OCI-LY3 (cell line): ENCODE results near the gene BLOC1S4.

ENCODE experiments used
- H2AFZ ChIP-seq: fragments of 200-600, 300-600 bp; shearing (Covaris generic); 2 replicates; pipeline ENCODE4 v1.6.0; 2014; ENCODE audit warnings: antibody characterized with exemption, low read depth, low read length
- H3K27ac ChIP-seq: fragments of 200-600, 300-600 bp; sonication (generic); 2 replicates; pipeline ENCODE4 v1.5.1; 2014; ENCODE audit warnings: mild to moderate bottlenecking, low read length, moderate library complexity, mixed read lengths
- H3K27me3 ChIP-seq: fragments of 200-600, 300-600 bp; sonication (generic); 2 replicates; pipeline ENCODE4 v1.6.1; 2014; ENCODE audit warnings: low read depth, low read length, mixed read lengths
- H3K36me3 ChIP-seq: fragments of 200-600, 300-600 bp; sonication (generic); replicated peaks from 2 replicates; pipeline ENCODE3; 2014; ENCODE audit warnings: low read depth, low read length, mixed read lengths
- H3K4me1 ChIP-seq: fragments of 300-600, 200-600 bp; sonication (generic); 2 replicates; pipeline ENCODE4 v1.6.1; 2014; ENCODE audit warnings: low read length, mixed read lengths
- H3K4me2 ChIP-seq: fragments of 200-600, 300-600 bp; sonication (generic); 2 replicates; pipeline ENCODE4 v1.6.1; 2014; ENCODE audit warnings: low read length, mixed read lengths
- H3K4me3 ChIP-seq: fragments of 300-600, 200-600 bp; sonication (generic); 2 replicates; pipeline ENCODE4 v1.5.1; 2014; ENCODE audit warnings: antibody characterized with exemption, mild to moderate bottlenecking, low read length, moderate library complexity
- H3K79me2 ChIP-seq: fragments of 300-600, 200-600 bp; shearing (Covaris generic); 2 replicates; pipeline ENCODE4 v1.6.1; 2014; ENCODE audit warnings: mild to moderate bottlenecking, low read length, mixed read lengths
- H3K9ac ChIP-seq: fragments of 300-600, 200-600 bp; shearing (Covaris generic); 2 replicates; pipeline ENCODE4 v1.6.0; 2014; ENCODE audit warnings: mild to moderate bottlenecking, low read length, moderate library complexity
- H3K9me3 ChIP-seq: fragments of 200-600, 300-600 bp; shearing (Covaris generic); 2 replicates; pipeline ENCODE4 v1.6.1; 2014; ENCODE audit warnings: low read length, mixed read lengths; ENCODE audit not compliant: insufficient read depth
- H4K20me1 ChIP-seq: fragments of 200-600, 300-600 bp; sonication (generic); 2 replicates; pipeline ENCODE4 v1.6.1; 2016; ENCODE audit warnings: low read length, mixed read lengths; ENCODE audit not compliant: insufficient read depth
- EZH2phosphoT487 ChIP-seq: fragments of 200-600 bp; shearing (Covaris generic); IDR thresholded peaks from 2 replicates; pipeline ENCODE4 v1.6.1; 2018; ENCODE audit warnings: antibody characterized with exemption, mixed run types, low read depth
- TF ChIP-seq, protein P1 (sequence below): fragments of 200-600, 300-600 bp; sonication (generic); IDR thresholded peaks from 2 replicates; pipeline ENCODE4 v1.5.1; 2014; ENCODE audit warnings: antibody characterized with exemption, low read length, low read depth

The BLOC1S4 gene

DNA sequence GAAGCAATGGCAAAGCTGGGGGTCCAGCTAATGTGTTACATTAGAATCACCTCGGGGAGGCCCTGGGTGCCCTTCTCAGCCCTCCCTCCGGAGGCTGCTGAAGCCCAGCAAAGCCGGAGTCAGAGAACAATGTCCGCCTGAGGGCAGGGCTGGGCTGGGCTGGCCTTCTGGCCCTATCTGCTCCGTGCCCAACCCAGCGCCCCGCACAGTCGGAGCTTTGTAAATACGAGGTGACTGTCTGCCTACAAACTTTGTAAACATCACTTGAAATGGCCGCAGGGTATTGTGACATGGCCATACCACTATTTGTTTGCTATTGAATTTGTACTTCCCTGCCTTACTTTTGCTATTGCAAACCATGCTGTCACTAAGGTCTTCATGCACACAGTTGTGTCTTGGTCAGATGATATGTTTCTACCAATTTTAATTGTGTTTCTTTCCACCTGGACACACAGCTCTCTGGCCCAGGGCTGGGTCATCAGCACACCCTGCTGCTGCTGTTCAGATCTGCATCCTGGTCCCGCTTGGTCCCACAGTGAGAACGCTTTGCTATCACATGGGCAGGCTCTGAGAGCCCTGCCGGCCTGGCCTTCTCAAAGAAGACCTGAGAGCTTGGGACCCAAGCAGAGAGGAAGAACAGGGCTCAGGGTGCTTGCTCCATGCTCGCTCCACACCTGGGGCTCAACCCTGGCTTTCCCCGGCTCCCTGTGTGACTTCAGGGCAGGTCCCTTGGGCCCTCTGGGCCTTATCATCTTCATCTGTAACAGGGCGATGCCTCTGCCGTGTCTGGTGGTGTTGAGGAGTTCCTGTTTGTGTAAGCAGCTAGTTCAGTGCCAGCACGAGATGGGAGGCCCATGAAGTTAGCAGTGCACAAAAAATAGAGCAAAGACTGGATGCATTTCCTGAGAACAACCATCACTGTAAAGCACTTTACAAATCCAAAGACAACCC, 20.0 kb upstream of the BLOC1S4 start:
- Histone ChIP-seq H3K27me3 (no peaks in the 10 kb centered on the region), H3K79me2 (no peaks in the 10 kb centered on the region), H4K20me1 (no peaks in the 10 kb centered on the region), H3K27ac (no peak overlapping the region), H2AFZ (no peak overlapping the region), H3K9me3 (no peaks in the 10 kb centered on the region), H3K9ac (no peak overlapping the region), H3K4me3 (no peak overlapping the region), H3K36me3 (no peaks in the 10 kb centered on the region), H3K4me2 (no peak overlapping the region), H3K4me1 (no peaks in the 10 kb centered on the region)
- TF ChIP-seq EZH2phosphoT487 = no peak
- TF ChIP-seq, protein P1, sequence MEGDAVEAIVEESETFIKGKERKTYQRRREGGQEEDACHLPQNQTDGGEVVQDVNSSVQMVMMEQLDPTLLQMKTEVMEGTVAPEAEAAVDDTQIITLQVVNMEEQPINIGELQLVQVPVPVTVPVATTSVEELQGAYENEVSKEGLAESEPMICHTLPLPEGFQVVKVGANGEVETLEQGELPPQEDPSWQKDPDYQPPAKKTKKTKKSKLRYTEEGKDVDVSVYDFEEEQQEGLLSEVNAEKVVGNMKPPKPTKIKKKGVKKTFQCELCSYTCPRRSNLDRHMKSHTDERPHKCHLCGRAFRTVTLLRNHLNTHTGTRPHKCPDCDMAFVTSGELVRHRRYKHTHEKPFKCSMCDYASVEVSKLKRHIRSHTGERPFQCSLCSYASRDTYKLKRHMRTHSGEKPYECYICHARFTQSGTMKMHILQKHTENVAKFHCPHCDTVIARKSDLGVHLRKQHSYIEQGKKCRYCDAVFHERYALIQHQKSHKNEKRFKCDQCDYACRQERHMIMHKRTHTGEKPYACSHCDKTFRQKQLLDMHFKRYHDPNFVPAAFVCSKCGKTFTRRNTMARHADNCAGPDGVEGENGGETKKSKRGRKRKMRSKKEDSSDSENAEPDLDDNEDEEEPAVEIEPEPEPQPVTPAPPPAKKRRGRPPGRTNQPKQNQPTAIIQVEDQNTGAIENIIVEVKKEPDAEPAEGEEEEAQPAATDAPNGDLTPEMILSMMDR = no peak

DNA sequence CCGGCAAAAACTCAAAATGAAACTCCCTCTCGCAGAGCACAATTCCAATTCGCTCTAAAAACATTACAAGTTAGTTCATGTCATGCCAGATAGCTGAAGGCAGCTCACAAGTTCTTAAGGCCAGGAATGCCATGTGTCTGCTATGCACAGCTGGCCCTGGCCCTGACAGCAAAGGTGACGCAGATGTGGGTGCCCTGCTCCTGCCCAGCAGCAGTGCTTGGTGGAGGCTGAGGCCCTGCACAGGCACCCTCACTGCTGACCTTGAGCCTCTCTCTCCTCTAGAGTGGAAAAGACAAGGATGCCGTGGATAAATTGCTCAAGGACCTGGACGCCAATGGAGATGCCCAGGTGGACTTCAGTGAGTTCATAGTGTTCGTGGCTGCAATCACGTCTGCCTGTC, 19.4 kb upstream of the BLOC1S4 start:
- no peaks in the 10 kb centered on the region for H4K20me1 ChIP-seq
- H3K79me2 ChIP-seq = no peaks in the 10 kb centered on the region
- H3K9me3 ChIP-seq = no peaks in the 10 kb centered on the region
- H3K36me3 ChIP-seq = no peaks in the 10 kb centered on the region
- H3K27ac ChIP-seq = no peak overlapping the region
- TF ChIP-seq EZH2phosphoT487 = no peak
- TF ChIP-seq, protein P1 = no peak
- H3K4me1 ChIP-seq = no peaks in the 10 kb centered on the region
- no peak overlapping the region for H3K9ac ChIP-seq
- no peaks in the 10 kb centered on the region for H3K27me3 ChIP-seq
- no peak overlapping the region for H3K4me3 ChIP-seq
- H3K4me2 ChIP-seq = no peak overlapping the region
- H2AFZ ChIP-seq = no peak overlapping the region

DNA sequence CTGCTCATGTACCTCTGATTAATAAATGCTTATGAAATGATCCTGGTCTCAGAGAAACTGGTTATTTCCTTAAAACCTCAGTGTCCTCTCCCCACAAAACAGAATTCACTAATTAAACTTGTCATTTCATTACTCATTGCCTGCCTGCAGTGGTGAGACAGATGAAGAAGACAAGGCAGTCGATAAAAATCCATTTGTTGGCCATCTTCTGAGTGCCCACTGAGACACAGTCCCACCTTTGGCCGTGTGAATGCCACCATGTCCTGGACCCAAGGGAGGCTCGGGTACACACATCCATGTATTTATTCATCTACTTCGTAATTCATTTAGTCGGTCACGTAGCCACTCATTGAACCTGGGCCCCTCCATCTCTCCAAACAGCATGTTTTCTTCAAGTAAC, 18.8 kb upstream of the BLOC1S4 start:
- no peak overlapping the region for H3K27ac ChIP-seq
- TF ChIP-seq, protein P1 = no peak
- TF ChIP-seq EZH2phosphoT487 = no peak

GRCh38 chr4:6699388-6699787, 16.6 kb upstream of the BLOC1S4 start:
- Histone ChIP-seq H3K9me3 (no peaks in the 10 kb centered on the region), H2AFZ (no peak overlapping the region), H3K27ac (no peak overlapping the region), H3K27me3 (no peaks in the 10 kb centered on the region), H3K9ac (no peak overlapping the region), H3K36me3 (peaks cover 7% of the 10 kb centered on the region), H3K79me2 (peaks cover 12% of the 10 kb centered on the region; the same call in 1 of the 2 replicates), H3K4me3 (no peak overlapping the region), H4K20me1 (no peaks in the 10 kb centered on the region), H3K4me1 (no peaks in the 10 kb centered on the region; the same call in 1 of the 2 replicates), H3K4me2 (no peak overlapping the region)
- TF ChIP-seq, protein P1 = no peak
- no peak for TF ChIP-seq EZH2phosphoT487

More for the DNA sequence above, 18.8 kb upstream of the BLOC1S4 start:
- H3K4me1 ChIP-seq = no peaks in the 10 kb centered on the region
- no peak overlapping the region for H3K4me3 ChIP-seq
- no peak overlapping the region for H3K9ac ChIP-seq
- no peaks in the 10 kb centered on the region for H3K9me3 ChIP-seq
- H3K27me3 ChIP-seq = no peaks in the 10 kb centered on the region
- H3K79me2 ChIP-seq = no peaks in the 10 kb centered on the region
- H2AFZ ChIP-seq = no peak overlapping the region
- H3K36me3 ChIP-seq = no peaks in the 10 kb centered on the region
- H3K4me2 ChIP-seq = no peak overlapping the region
- no peaks in the 10 kb centered on the region for H4K20me1 ChIP-seq
